Kidney epithelial cell (primary cell): ENCODE data around the gene SLC19A2. TPM values are rescaled to one million over a fixed set of nuclear protein-coding genes. Genes with fewer than 3 reads are reported as not detected.
A peak's percentile ranks its signal among the peaks of the same experiment; 100 is the strongest.

ENCODE experiments used
- DNase-seq: peaks from one replicate; pipeline ENCODE4 v3.0.0-alpha.2; 2010; ENCODE audit warnings: low read depth
- H3K27me3 ChIP-seq: 2 replicates; pipeline ENCODE4 v1.6.0; 2011; ENCODE audit warnings: low read length; ENCODE audit not compliant: control insufficient read depth, insufficient read depth
- H3K36me3 ChIP-seq: 2 replicates; pipeline ENCODE4 v1.5.1; 2011; ENCODE audit warnings: low read length; ENCODE audit not compliant: control insufficient read depth, insufficient read depth
- H3K4me3 ChIP-seq: 2 replicates; pipeline ENCODE4 v1.5.1; 2011; ENCODE audit warnings: low read depth, mild to moderate bottlenecking, control low read depth, low read length
- total RNA-seq: library from RNA; depleted of rRNA; stranded (reverse); fragments of >200 nt; gene quantifications from 2 replicates; pipeline ENCODE4 v1.2.3, GENCODE V29; 2015
- TF ChIP-seq, protein P1 (sequence below): IDR thresholded peaks from 2 replicates; pipeline ENCODE4 v1.5.1; 2011; ENCODE audit warnings: mild to moderate bottlenecking, moderate library complexity, low read length, control low read depth, inconsistent platforms; ENCODE audit not compliant: insufficient read depth, poor library complexity, severe bottlenecking

The SLC19A2 gene
- total RNA-seq, 1 donor from 2014 or later: 23.9 TPM

DNA sequence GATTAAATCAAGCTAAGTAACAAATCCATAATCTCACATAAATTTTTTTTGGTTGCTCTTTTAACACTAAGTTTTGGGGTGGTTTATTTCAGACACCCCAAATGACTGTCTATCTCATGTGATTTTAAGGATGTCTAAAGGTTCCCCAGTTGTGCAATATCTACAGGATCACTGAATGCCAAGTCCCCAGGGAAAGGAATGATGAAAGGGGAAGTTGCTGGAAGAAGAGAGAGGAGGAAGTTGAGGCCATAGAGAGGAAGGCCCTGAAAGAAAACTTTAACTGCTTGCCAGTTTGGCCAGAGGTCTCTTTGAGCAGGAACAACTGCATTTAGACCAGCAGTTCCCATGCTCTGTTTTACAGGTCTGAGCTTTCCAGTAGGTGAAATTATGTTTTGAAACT, 27.5 kb upstream of the SLC19A2 start:
- TF ChIP-seq, protein P1, sequence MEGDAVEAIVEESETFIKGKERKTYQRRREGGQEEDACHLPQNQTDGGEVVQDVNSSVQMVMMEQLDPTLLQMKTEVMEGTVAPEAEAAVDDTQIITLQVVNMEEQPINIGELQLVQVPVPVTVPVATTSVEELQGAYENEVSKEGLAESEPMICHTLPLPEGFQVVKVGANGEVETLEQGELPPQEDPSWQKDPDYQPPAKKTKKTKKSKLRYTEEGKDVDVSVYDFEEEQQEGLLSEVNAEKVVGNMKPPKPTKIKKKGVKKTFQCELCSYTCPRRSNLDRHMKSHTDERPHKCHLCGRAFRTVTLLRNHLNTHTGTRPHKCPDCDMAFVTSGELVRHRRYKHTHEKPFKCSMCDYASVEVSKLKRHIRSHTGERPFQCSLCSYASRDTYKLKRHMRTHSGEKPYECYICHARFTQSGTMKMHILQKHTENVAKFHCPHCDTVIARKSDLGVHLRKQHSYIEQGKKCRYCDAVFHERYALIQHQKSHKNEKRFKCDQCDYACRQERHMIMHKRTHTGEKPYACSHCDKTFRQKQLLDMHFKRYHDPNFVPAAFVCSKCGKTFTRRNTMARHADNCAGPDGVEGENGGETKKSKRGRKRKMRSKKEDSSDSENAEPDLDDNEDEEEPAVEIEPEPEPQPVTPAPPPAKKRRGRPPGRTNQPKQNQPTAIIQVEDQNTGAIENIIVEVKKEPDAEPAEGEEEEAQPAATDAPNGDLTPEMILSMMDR: no peak
- no peak for DNase-seq
- Histone ChIP-seq H3K27me3 (no peaks in the 10 kb centered on the region), H3K36me3 (no peaks in the 10 kb centered on the region), H3K4me3 (no peak overlapping the region)

DNA sequence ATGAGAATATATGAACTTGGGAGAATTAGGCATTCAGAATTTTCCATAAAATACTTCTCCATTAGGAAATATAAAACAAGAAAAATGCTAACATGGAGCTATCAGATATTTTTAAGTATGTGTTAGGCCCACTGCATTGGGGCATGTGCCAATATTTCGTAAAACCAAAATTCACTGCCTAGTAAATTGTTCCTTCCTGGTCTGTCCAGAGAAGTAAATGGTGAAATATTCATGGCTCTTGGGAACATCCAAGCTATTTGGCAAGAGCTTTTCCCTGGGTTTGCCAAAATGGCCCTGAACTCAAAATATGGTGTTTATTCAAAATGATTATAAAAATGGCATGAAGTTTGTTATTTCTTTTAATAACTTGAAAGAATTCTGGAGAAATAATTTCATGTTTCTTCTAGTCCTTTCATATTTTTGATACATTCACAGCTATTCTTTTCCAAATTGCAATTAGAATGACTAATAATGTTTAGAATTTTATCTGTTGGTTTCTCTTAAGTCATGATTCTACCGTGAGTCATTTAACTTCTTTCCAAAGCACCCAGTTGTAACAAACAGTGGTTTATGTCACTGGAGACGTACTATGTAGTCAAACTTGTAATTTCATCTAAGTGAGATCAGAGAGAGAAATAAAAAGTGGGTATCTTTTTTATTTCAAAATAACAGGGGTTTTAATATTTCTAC, 25.7 kb upstream of the SLC19A2 start:
- DNase-seq: peak; percentile 56
- no peak overlapping the region for H3K4me3 ChIP-seq
- no peaks in the 10 kb centered on the region for H3K36me3 ChIP-seq
- no peaks in the 10 kb centered on the region for H3K27me3 ChIP-seq
- TF ChIP-seq, protein P1: no peak

DNA sequence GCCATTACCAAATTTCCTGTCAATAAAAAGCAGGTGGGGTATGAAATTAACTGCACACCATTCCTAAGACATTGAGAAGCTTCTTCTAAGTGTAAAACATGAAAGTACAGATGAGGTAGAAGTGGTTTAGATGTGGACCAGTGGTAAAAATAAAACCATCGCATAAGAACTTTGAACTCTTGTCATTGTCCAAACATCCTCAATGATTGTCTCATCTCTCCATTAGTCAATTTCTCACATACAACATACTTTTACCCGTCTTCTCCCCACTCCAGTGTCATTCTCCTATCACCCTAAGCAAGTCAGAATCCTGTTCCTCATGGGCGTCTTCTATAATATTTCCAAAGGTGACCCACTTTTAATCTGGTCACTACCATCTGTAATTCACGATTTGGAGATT, 24.3 kb upstream of the SLC19A2 start:
- TF ChIP-seq, protein P1: no peak
- no peaks in the 10 kb centered on the region for H3K27me3 ChIP-seq
- no peaks in the 10 kb centered on the region for H3K36me3 ChIP-seq
- H3K4me3 ChIP-seq: no peak overlapping the region
- DNase-seq: no peak

DNA sequence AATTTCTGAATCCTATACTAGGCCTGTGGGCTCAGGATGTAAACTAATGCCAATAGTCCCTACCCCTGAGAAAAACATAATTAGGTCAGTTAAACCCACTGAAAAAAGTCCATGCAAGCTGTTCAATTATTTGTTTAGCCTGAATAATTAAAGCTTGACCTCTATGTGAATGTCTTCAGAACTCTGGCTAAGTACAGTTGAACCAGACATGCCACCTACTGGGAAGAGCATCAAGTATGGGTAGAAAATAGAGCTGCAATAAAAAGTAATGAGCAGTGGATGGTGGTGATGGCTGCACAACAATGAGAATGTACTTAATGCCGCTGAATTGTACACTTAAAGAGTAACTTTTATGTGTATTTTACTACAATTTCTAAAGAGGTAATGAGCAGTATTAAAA, 23.6 kb upstream of the SLC19A2 start:
- Histone ChIP-seq H3K36me3 (no peaks in the 10 kb centered on the region), H3K4me3 (no peak overlapping the region), H3K27me3 (no peaks in the 10 kb centered on the region)
- TF ChIP-seq, protein P1: no peak
- DNase-seq: no peak

DNA sequence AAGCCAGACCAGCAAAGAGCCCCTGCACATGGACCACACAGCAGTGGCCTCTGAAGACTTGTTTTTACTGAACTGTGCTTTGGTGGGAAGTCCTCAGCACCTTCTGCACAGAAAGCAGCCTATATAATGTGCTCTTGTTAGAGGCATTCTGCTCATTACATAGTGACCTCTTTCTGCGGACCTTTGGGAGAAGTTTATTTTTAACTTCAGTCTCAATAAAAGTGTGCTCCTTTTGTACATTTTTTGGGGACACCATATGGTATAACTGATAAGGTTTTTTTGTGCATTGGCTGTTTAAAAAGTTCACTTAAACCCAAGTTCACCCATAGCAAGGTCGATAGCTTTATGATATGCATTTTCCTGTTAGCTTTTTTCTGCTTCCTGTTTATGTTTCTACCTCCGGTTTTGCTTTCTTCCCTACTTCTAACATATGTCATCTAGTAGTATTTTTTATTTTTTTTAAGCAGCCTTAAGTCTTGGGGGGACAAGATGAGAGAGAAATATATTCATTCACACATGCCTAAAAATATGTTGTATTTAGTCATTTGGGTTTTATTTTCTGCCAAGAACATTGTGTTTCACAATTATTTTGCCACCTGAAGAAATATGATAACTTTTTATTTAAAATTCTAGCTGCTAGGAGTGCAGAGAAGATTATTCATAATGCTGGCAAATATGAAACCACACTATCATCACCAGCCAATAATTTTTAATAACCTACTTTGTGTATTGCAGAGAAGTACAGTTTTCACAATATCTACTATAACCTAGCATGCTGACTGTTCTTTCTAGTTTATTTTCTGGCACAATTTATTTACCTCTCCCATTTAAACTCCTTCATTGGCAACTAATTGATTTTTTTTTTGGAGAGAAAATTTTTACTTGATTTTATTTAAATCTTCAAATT, 22.9 kb upstream of the SLC19A2 start:
- no peaks in the 10 kb centered on the region for H3K36me3 ChIP-seq
- TF ChIP-seq, protein P1: no peak
- no peak for DNase-seq

More for the DNA sequence above, 22.9 kb upstream of the SLC19A2 start:
- H3K27me3 ChIP-seq: no peaks in the 10 kb centered on the region
- no peak overlapping the region for H3K4me3 ChIP-seq
